Upper lobe of left lung (tissue), 4 donors: ENCODE measurements around the gene CNTNAP1.

Experiments
- POLR2A ChIP-seq, 4 donors: fragments of 450-650 bp; IDR thresholded peaks; one replicate each; pipeline ENCODE4 v1.5.1; 2016 to 2017; ENCODE audit warnings: antibody characterized with exemption in 4 of 4, mild to moderate bottlenecking in 2 of 4
- POLR2AphosphoS5 ChIP-seq, 2 donors: sonication (generic); formaldehyde crosslinking; IDR thresholded peaks; one replicate each; pipeline ENCODE4 v1.5.1; 2017; ENCODE audit warnings: antibody characterized with exemption in 2 of 2
- TF ChIP-seq, protein P1 (sequence below), 6 experiments: fragments of 450-650 bp in 4 of 6; fragments of 200-600 bp in 2 of 6; sonication (generic) in 2 of 6; IDR thresholded peaks; one replicate each; pipeline ENCODE4 v1.5.1; 2016 to 2019; ENCODE audit warnings: antibody characterized with exemption in 6 of 6

DNA sequence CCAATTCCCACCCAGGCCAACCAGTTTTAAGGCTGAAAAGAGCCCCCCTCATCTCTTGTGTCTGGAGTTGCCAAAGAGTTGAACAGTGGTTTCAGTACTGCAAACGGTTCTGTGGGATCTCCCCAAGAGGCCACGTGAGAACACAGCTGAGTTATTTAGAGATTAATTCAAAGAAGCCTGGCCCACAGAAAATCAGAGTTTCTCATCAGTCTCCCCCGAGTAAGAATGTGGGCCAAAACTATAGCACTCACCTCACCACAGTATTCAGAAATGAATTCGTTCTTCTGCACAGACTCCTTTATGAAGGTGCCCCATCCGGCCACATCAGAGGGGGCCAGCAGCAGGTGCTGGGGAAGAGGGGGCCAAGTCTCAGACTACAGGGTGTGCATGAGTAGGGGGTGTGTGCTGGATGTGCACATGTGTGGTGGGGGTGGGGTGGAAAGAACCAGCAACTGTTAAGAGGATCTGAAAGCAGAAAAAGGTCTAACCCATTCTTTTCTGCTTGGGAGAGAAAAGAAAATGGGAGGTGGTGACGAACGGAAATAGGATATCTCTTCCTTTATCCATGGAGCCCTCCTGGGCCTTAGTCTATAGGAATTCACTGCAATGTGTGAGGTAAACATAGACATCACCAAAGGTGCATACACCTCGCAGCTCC is 22.6 kb downstream of the CNTNAP1 start:
- TF ChIP-seq, protein P1, sequence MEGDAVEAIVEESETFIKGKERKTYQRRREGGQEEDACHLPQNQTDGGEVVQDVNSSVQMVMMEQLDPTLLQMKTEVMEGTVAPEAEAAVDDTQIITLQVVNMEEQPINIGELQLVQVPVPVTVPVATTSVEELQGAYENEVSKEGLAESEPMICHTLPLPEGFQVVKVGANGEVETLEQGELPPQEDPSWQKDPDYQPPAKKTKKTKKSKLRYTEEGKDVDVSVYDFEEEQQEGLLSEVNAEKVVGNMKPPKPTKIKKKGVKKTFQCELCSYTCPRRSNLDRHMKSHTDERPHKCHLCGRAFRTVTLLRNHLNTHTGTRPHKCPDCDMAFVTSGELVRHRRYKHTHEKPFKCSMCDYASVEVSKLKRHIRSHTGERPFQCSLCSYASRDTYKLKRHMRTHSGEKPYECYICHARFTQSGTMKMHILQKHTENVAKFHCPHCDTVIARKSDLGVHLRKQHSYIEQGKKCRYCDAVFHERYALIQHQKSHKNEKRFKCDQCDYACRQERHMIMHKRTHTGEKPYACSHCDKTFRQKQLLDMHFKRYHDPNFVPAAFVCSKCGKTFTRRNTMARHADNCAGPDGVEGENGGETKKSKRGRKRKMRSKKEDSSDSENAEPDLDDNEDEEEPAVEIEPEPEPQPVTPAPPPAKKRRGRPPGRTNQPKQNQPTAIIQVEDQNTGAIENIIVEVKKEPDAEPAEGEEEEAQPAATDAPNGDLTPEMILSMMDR (IDR thresholded peaks at IDR 0.05): no peak
- TF ChIP-seq POLR2AphosphoS5 (IDR thresholded peaks at IDR 0.05): no peak
- TF ChIP-seq POLR2A (IDR thresholded peaks at IDR 0.05): no peak
